ENCODE results near the gene FAT1.

DNA sequence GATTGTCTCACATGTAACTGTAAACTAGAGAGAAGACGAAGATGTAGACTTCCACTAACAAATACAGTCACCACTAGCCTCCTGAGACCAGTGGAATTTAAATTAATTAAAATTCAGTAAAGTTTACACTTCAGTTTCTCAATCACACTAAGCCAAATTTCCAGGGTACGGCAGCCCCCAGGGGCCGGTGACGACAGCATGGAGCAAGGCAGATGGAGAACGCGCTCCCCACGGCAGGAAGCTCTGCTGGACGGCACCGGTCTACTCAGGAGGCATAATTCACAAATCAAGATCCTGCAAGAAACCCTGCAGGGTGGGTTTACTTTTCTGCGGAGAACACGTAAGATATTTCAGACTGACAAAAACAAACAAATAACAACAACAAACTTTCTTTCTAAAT lies 80.7 kb downstream of the FAT1 start:
- TF ChIP-seq EZH2 (IDR thresholded peaks at IDR 0.05; ENCODE audit: borderline replicate concordance, insufficient read depth, low read depth, low read length, poor library complexity, severe bottlenecking), result no peak
- TF ChIP-seq, protein P1, sequence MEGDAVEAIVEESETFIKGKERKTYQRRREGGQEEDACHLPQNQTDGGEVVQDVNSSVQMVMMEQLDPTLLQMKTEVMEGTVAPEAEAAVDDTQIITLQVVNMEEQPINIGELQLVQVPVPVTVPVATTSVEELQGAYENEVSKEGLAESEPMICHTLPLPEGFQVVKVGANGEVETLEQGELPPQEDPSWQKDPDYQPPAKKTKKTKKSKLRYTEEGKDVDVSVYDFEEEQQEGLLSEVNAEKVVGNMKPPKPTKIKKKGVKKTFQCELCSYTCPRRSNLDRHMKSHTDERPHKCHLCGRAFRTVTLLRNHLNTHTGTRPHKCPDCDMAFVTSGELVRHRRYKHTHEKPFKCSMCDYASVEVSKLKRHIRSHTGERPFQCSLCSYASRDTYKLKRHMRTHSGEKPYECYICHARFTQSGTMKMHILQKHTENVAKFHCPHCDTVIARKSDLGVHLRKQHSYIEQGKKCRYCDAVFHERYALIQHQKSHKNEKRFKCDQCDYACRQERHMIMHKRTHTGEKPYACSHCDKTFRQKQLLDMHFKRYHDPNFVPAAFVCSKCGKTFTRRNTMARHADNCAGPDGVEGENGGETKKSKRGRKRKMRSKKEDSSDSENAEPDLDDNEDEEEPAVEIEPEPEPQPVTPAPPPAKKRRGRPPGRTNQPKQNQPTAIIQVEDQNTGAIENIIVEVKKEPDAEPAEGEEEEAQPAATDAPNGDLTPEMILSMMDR (IDR thresholded peaks at IDR 0.05), result no peak
